ENCODE measurements around the gene BTBD9.

DNA sequence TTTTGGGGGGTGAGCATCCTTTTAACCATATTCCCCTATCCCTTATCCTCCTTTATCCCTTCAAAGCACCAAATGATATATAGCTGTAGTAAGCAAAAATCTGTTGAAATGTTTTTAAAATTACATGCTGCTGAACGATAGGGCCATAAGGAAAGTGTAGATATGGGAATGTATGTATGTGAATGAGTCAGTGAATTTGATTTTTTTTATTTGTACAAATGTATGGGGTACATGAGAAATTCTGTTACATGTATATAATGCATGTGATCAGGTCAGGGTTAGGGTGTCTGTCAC is 493.0 kb downstream of the BTBD9 start:
- TF ChIP-seq, protein P1, sequence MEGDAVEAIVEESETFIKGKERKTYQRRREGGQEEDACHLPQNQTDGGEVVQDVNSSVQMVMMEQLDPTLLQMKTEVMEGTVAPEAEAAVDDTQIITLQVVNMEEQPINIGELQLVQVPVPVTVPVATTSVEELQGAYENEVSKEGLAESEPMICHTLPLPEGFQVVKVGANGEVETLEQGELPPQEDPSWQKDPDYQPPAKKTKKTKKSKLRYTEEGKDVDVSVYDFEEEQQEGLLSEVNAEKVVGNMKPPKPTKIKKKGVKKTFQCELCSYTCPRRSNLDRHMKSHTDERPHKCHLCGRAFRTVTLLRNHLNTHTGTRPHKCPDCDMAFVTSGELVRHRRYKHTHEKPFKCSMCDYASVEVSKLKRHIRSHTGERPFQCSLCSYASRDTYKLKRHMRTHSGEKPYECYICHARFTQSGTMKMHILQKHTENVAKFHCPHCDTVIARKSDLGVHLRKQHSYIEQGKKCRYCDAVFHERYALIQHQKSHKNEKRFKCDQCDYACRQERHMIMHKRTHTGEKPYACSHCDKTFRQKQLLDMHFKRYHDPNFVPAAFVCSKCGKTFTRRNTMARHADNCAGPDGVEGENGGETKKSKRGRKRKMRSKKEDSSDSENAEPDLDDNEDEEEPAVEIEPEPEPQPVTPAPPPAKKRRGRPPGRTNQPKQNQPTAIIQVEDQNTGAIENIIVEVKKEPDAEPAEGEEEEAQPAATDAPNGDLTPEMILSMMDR (IDR thresholded peaks at IDR 0.05) = no peak
- TF ChIP-seq POLR2AphosphoS5 (IDR thresholded peaks at IDR 0.05) (no peak), POLR2A (IDR thresholded peaks at IDR 0.05) (no peak)
